ENCODE measurements around the gene CDC45. TPM values are rescaled to one million over a fixed set of nuclear protein-coding genes. Genes with fewer than 3 reads are reported as not detected.

The CDC45 gene
- total and polyA plus RNA-seq, 2 donors (not counting 1 experiment from before 2014, with no cell fraction given): 3.8 to 12.0 TPM

- peak in 1 of 2 donors; percentile 65 for DNase-seq (ENCODE audit: low read depth in 2 of 2)
- Histone ChIP-seq H3K9me3 (ENCODE audit: control insufficient read depth, insufficient read depth, low read depth, low read length) (no peaks in the 10 kb centered on the region), H3K9ac (ENCODE audit: insufficient read depth, low read length) (no peak overlapping the region), H3K27ac (ENCODE audit: insufficient read depth, low read length) (no peak overlapping the region), H2AFZ (ENCODE audit: low read length) (no peak overlapping the region), H3K36me3 (ENCODE audit: control insufficient read depth, insufficient read depth, low read length) (peaks cover 5% of the 10 kb centered on the region), H3K27me3 (ENCODE audit: control insufficient read depth, insufficient read depth, low read length) (no peaks in the 10 kb centered on the region), H4K20me1 (ENCODE audit: control insufficient read depth, extremely low read depth, insufficient read depth, low read length) (no peaks in the 10 kb centered on the region), H3K79me2 (ENCODE audit: control insufficient read depth, insufficient read depth, low read length) (no peaks in the 10 kb centered on the region), H3K4me3 (replicated peaks in 1 of 4; ENCODE audit: control extremely low read depth in 1 of 4, insufficient read depth in 1 of 4, low read depth in 3 of 4, low read length in 4 of 4) (no peak overlapping the region), H3K4me2 (ENCODE audit: extremely low read depth, insufficient read depth, low read length) (no peak overlapping the region), H3K4me1 (ENCODE audit: control insufficient read depth, extremely low read depth, insufficient read depth, low read length) (no peaks in the 10 kb centered on the region)
- TF ChIP-seq EZH2 (IDR thresholded peaks at IDR 0.05; ENCODE audit: low read length, missing control alignments) (no peak), CTCF (conservative IDR thresholded peaks at IDR 0.05 in 1 of 2, IDR thresholded peaks at IDR 0.05 in 1 of 2; ENCODE audit: low read depth in 1 of 2, low read length in 2 of 2) (peak; percentile 21 to 33)
These were observed 9.4 kb downstream of the CDC45 start for GRCh38 chr22:19488884-19489843.

GRCh38 chr22:19490628-19491230, 11.0 kb downstream of the CDC45 start:
- Histone ChIP-seq H3K36me3 (ENCODE audit: control insufficient read depth, insufficient read depth, low read length) (peaks cover 1% of the 10 kb centered on the region), H3K4me1 (ENCODE audit: control insufficient read depth, extremely low read depth, insufficient read depth, low read length) (no peaks in the 10 kb centered on the region), H2AFZ (ENCODE audit: low read length) (no peak overlapping the region), H3K9ac (ENCODE audit: insufficient read depth, low read length) (no peak overlapping the region), H3K27me3 (ENCODE audit: control insufficient read depth, insufficient read depth, low read length) (no peaks in the 10 kb centered on the region), H3K27ac (ENCODE audit: insufficient read depth, low read length) (no peak overlapping the region), H3K9me3 (ENCODE audit: control insufficient read depth, insufficient read depth, low read depth, low read length) (no peaks in the 10 kb centered on the region), H3K4me3 (replicated peaks in 1 of 4; ENCODE audit: control extremely low read depth in 1 of 4, insufficient read depth in 1 of 4, low read depth in 3 of 4, low read length in 4 of 4) (no peak overlapping the region), H3K79me2 (ENCODE audit: control insufficient read depth, insufficient read depth, low read length) (no peaks in the 10 kb centered on the region), H3K4me2 (ENCODE audit: extremely low read depth, insufficient read depth, low read length) (no peak overlapping the region), H4K20me1 (ENCODE audit: control insufficient read depth, extremely low read depth, insufficient read depth, low read length) (no peaks in the 10 kb centered on the region)
- TF ChIP-seq CTCF (conservative IDR thresholded peaks at IDR 0.05 in 1 of 2, IDR thresholded peaks at IDR 0.05 in 1 of 2; ENCODE audit: low read depth in 1 of 2, low read length in 2 of 2): no peak
- no peak for TF ChIP-seq EZH2 (IDR thresholded peaks at IDR 0.05; ENCODE audit: low read length, missing control alignments)
- no peak for DNase-seq (ENCODE audit: low read depth in 2 of 2)

- no peak for DNase-seq (ENCODE audit: low read depth in 2 of 2)
- H3K27me3 ChIP-seq (ENCODE audit: control insufficient read depth, insufficient read depth, low read length): no peaks in the 10 kb centered on the region
- H3K9me3 ChIP-seq (ENCODE audit: control insufficient read depth, insufficient read depth, low read depth, low read length): no peaks in the 10 kb centered on the region
- TF ChIP-seq CTCF (conservative IDR thresholded peaks at IDR 0.05 in 1 of 2, IDR thresholded peaks at IDR 0.05 in 1 of 2; ENCODE audit: low read depth in 1 of 2, low read length in 2 of 2): no peak
- TF ChIP-seq EZH2 (IDR thresholded peaks at IDR 0.05; ENCODE audit: low read length, missing control alignments): no peak
- H3K4me3 ChIP-seq (replicated peaks in 1 of 4; ENCODE audit: control extremely low read depth in 1 of 4, insufficient read depth in 1 of 4, low read depth in 3 of 4, low read length in 4 of 4): no peak overlapping the region
- no peaks in the 10 kb centered on the region for H4K20me1 ChIP-seq (ENCODE audit: control insufficient read depth, extremely low read depth, insufficient read depth, low read length)
- H3K27ac ChIP-seq (ENCODE audit: insufficient read depth, low read length): no peak overlapping the region
- H3K79me2 ChIP-seq (ENCODE audit: control insufficient read depth, insufficient read depth, low read length): no peaks in the 10 kb centered on the region
- no peak overlapping the region for H3K4me2 ChIP-seq (ENCODE audit: extremely low read depth, insufficient read depth, low read length)
- no peak overlapping the region for H2AFZ ChIP-seq (ENCODE audit: low read length)
- peaks cover 3% of the 10 kb centered on the region for H3K4me1 ChIP-seq (ENCODE audit: control insufficient read depth, extremely low read depth, insufficient read depth, low read length)
- no peak overlapping the region for H3K9ac ChIP-seq (ENCODE audit: insufficient read depth, low read length)
- peaks cover 1% of the 10 kb centered on the region for H3K36me3 ChIP-seq (ENCODE audit: control insufficient read depth, insufficient read depth, low read length)
These were observed 12.9 kb downstream of the CDC45 start for GRCh38 chr22:19492504-19493174.

Data from fibroblast of lung (primary cell).